GM18498 (cell line): ENCODE measurements around the gene MSI2.
"Not testable (repeated sequence)": the region's sequence is repeated elsewhere in the genome, so short reads cannot be mapped to it uniquely, and the experiment has no call there.

ENCODE experiments used
- ATAC-seq: cut with Tn5 transposase; IDR thresholded peaks from one replicate; pipeline ENCODE4 v1.9.1; 2021; ENCODE audit warnings: mild to moderate bottlenecking, moderate library complexity; ENCODE audit not compliant: unreplicated experiment

The MSI2 gene

GRCh38 chr17:57621791-57622190, 365.5 kb downstream of the MSI2 start:
- not testable (repeated sequence) for ATAC-seq

GRCh38 chr17:57622306-57622682, 366.0 kb downstream of the MSI2 start:
- no peak for ATAC-seq

- ATAC-seq = peak; percentile 75
Observed at GRCh38 chr17:57622683-57623433, 366.5 kb downstream of the MSI2 start.

GRCh38 chr17:57623620-57624019, 367.3 kb downstream of the MSI2 start:
- ATAC-seq = no peak

- no peak for ATAC-seq
Observed at GRCh38 chr17:57624386-57624785, 368.1 kb downstream of the MSI2 start.

GRCh38 chr17:57625511-57625910, 369.2 kb downstream of the MSI2 start:
- no peak for ATAC-seq

GRCh38 chr17:57625957-57626356, 369.6 kb downstream of the MSI2 start:
- ATAC-seq = no peak

- no peak for ATAC-seq
Observed at GRCh38 chr17:57626520-57627210, 370.3 kb downstream of the MSI2 start.

- no peak for ATAC-seq
Observed at GRCh38 chr17:57627591-57627990, 371.3 kb downstream of the MSI2 start.

- ATAC-seq = no peak
Observed at GRCh38 chr17:57628421-57628820, 372.1 kb downstream of the MSI2 start.

GRCh38 chr17:57629470-57629869, 373.1 kb downstream of the MSI2 start:
- peak; percentile 76 for ATAC-seq

- no peak for ATAC-seq
Observed at GRCh38 chr17:57629886-57630285, 373.6 kb downstream of the MSI2 start.

GRCh38 chr17:57630736-57631135, 374.4 kb downstream of the MSI2 start:
- ATAC-seq = no peak

- no peak for ATAC-seq
Observed at GRCh38 chr17:57631871-57632270, 375.5 kb downstream of the MSI2 start.

GRCh38 chr17:57632294-57632693, 376.0 kb downstream of the MSI2 start:
- ATAC-seq = no peak

- no peak for ATAC-seq
Observed at GRCh38 chr17:57633236-57633635, 376.9 kb downstream of the MSI2 start.

GRCh38 chr17:57634713-57635465, 378.6 kb downstream of the MSI2 start:
- ATAC-seq = no peak

GRCh38 chr17:57636274-57636673, 380.0 kb downstream of the MSI2 start:
- ATAC-seq = no peak

- no peak for ATAC-seq
Observed at GRCh38 chr17:57636985-57637665, 380.8 kb downstream of the MSI2 start.

- no peak for ATAC-seq
Observed at GRCh38 chr17:57637666-57638010, 381.3 kb downstream of the MSI2 start.

GRCh38 chr17:57638284-57638683, 382.0 kb downstream of the MSI2 start:
- no peak for ATAC-seq
